ENCODE measurements around the gene LAPTM5. TPM values are rescaled to one million over a fixed set of nuclear protein-coding genes. Genes with fewer than 3 reads are reported as not detected.

The LAPTM5 gene
- total RNA-seq, 1 donor from 2014 or later, result not detected

GRCh38 chr1:30718091-30718635, 39.4 kb downstream of the LAPTM5 start:
- Histone ChIP-seq H3K79me2 (ENCODE audit: low read depth) (no peaks in the 10 kb centered on the region), H3K4me3 (peak overlapping the region; percentile 20), H3K36me3 (no peaks in the 10 kb centered on the region), H3K9me3 (ENCODE audit: low read depth) (no peaks in the 10 kb centered on the region), H4K20me1 (ENCODE audit: low read depth) (no peaks in the 10 kb centered on the region), H3K27me3 (peaks cover 5% of the 10 kb centered on the region), H3K4me2 (no peak overlapping the region), H3K27ac (no peak overlapping the region), H3F3A (ENCODE audit: low read depth) (peaks cover 4% of the 10 kb centered on the region), H3K9ac (no peak overlapping the region), H2AFZ (replicated peaks) (no peak overlapping the region), H3K4me1 (no peaks in the 10 kb centered on the region)
- H3K4me1 Mint-ChIP-seq, result peaks cover 12% of the 10 kb centered on the region
- peaks cover 2% of the 10 kb centered on the region for H3K36me3 Mint-ChIP-seq
- H3K4me3 Mint-ChIP-seq, result peak overlapping the region; percentile 84
- TF ChIP-seq EZH2 (IDR thresholded peaks at IDR 0.05), result no peak
- TF ChIP-seq EZH2phosphoT487 (IDR thresholded peaks at IDR 0.05), result no peak
- TF ChIP-seq CTCF (IDR thresholded peaks at IDR 0.05), result no peak
- peak overlapping the region; percentile 78 for H3K27ac Mint-ChIP-seq
- peaks cover 17% of the 10 kb centered on the region for H3K9me3 Mint-ChIP-seq
- peak; percentile 98 for DNase-seq (ENCODE audit: low spot score)
- peaks cover 12% of the 10 kb centered on the region for H3K27me3 Mint-ChIP-seq (ENCODE audit: insufficient read depth, low read depth)

DNA sequence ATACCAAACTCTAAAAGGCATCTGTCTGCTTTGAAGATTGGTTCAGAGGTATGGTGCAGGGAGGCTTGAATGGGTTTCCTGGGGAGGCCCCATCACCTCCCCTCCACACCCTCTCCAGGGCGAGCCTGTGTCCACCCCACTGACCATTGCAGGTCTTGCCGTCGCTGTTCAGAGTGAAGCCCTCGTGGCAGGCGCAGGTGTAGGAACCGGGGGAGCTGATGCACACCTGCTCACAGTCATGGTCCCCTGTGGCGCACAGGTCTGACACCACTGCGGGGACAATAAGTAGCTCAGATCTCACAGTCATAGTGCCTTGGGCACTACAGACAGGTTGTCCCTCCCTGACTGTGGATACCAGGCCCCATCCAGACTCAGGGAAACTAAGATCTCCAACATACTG, 40.9 kb downstream of the LAPTM5 start:
- H3K4me1 Mint-ChIP-seq, result peaks cover 24% of the 10 kb centered on the region
- no peak overlapping the region for H3K4me2 ChIP-seq
- no peaks in the 10 kb centered on the region for H3K79me2 ChIP-seq (ENCODE audit: low read depth)
- H3K27ac ChIP-seq, result no peak overlapping the region
- H3K27me3 Mint-ChIP-seq (ENCODE audit: insufficient read depth, low read depth), result peaks cover 12% of the 10 kb centered on the region
- peaks cover 4% of the 10 kb centered on the region for H3F3A ChIP-seq (ENCODE audit: low read depth)
- DNase-seq (ENCODE audit: low spot score), result no peak
- H3K4me3 ChIP-seq, result no peak overlapping the region
- no peaks in the 10 kb centered on the region for H4K20me1 ChIP-seq (ENCODE audit: low read depth)
- no peaks in the 10 kb centered on the region for H3K36me3 ChIP-seq
- H3K27me3 ChIP-seq, result peaks cover 5% of the 10 kb centered on the region
- peaks cover 2% of the 10 kb centered on the region for H3K36me3 Mint-ChIP-seq
- peak overlapping the region; percentile 20 for H3K4me3 Mint-ChIP-seq
- no peak overlapping the region for H2AFZ ChIP-seq (replicated peaks)
- H3K9me3 ChIP-seq (ENCODE audit: low read depth), result no peaks in the 10 kb centered on the region
- H3K9me3 Mint-ChIP-seq, result peaks cover 17% of the 10 kb centered on the region
- no peaks in the 10 kb centered on the region for H3K4me1 ChIP-seq
- no peak overlapping the region for H3K9ac ChIP-seq
- TF ChIP-seq CTCF (IDR thresholded peaks at IDR 0.05) (no peak), EZH2phosphoT487 (IDR thresholded peaks at IDR 0.05) (no peak), EZH2 (IDR thresholded peaks at IDR 0.05) (no peak)
- no peak overlapping the region for H3K27ac Mint-ChIP-seq

DNA sequence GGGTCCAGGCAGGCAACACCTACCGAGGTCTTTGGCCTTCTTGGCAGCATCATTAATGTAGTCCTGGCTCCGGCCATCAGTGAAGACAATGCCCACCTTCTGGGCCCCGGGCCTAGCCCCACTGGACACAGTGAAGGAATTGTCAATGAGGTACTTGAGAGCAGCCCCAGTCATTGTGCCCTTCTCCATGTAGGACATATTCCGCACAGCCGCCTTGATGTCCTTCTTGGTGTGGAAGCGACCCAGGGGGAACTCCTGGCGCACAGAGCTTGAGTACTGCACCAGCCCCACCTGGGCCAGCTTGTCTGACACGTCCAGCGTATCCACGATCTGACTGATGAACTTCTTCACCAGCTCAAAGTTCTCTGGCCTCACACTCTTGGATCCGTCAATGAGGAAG, 41.7 kb downstream of the LAPTM5 start:
- no peak overlapping the region for H3K4me2 ChIP-seq
- Mint-ChIP-seq H3K9me3 (peaks cover 17% of the 10 kb centered on the region), H3K4me1 (peaks cover 26% of the 10 kb centered on the region), H3K36me3 (peaks cover 2% of the 10 kb centered on the region), H3K27ac (no peak overlapping the region), H3K4me3 (no peak overlapping the region), H3K27me3 (ENCODE audit: insufficient read depth, low read depth) (peaks cover 12% of the 10 kb centered on the region)
- H3K79me2 ChIP-seq (ENCODE audit: low read depth), result no peaks in the 10 kb centered on the region
- no peak overlapping the region for H2AFZ ChIP-seq (replicated peaks)
- no peak overlapping the region for H3K9ac ChIP-seq
- H4K20me1 ChIP-seq (ENCODE audit: low read depth), result no peaks in the 10 kb centered on the region
- H3K36me3 ChIP-seq, result no peaks in the 10 kb centered on the region
- H3K9me3 ChIP-seq (ENCODE audit: low read depth), result no peaks in the 10 kb centered on the region
- no peak overlapping the region for H3K27ac ChIP-seq
- H3K4me1 ChIP-seq, result peaks cover 3% of the 10 kb centered on the region
- peaks cover 5% of the 10 kb centered on the region for H3K27me3 ChIP-seq
- TF ChIP-seq EZH2phosphoT487 (IDR thresholded peaks at IDR 0.05) (no peak), CTCF (IDR thresholded peaks at IDR 0.05) (no peak), EZH2 (IDR thresholded peaks at IDR 0.05) (no peak)
- no peak for DNase-seq (ENCODE audit: low spot score)
- H3K4me3 ChIP-seq, result no peak overlapping the region
- peaks cover 4% of the 10 kb centered on the region for H3F3A ChIP-seq (ENCODE audit: low read depth)

Data from neural progenitor cell (in vitro differentiated cells).